ENCODE measurements around the gene APLNR.

DNA sequence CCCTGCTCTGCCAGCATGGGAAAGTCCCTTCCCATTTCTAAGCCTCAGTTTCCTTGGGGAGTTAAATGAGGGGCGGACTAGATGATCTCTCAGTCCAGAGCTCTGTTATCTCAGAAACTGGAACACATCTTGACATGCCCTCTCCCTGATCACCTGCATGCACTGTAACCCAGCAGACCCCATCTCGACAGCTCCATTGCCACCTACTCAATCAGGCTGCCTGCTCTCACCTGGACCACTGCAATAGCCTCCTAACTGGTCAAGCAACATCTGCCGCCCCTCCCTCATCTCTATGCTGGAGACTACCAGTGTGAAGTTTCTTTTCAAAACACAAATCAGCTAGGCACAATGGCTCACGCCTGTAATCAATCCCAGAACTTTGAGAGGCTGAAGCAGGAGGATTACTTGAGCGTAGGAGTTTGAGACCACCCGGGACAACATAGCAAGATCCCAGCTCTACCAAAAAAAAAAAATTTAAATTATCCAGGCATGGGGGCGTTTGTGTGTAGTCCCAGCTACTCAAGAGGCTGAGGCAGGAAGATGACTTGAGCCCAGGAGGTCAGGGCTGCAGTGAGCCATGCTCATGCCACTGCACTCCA, 33.1 kb downstream of the APLNR start:
- no peak for TF ChIP-seq POLR2AphosphoS5 (IDR thresholded peaks at IDR 0.05; ENCODE audit: borderline replicate concordance, low read depth, low read length)
- TF ChIP-seq FOXP2 (optimal IDR thresholded peaks at IDR 0.05; ENCODE audit: control extremely low read depth, extremely low read length, insufficient read depth) = no peak
